ENCODE data around the gene PRG3. TPM values are rescaled to one million over a fixed set of nuclear protein-coding genes. Genes with fewer than 3 reads are reported as not detected.

Gene PRG3
- total RNA-seq, 1 experiment from 2014 or later, result not detected

GRCh38 chr11:57397394-57397990 is 16.5 kb upstream of the PRG3 start:
- ChIA-PET CTCF (no interaction called here), POLR2A (no interaction called here), RAD21 (ENCODE audit: low non-redundant PET in 1 of 2, low total read pairs in 2 of 2, uncharacterized antibody in 2 of 2, unreplicated experiment in 2 of 2) (no interaction called here)
- DNase-seq (ENCODE audit: low read depth, low spot score) (no peak), ATAC-seq (no peak)
- Histone ChIP-seq H3K9me2 (ENCODE audit: insufficient read depth) (no peaks in the 10 kb centered on the region), H3K36me3 (ENCODE audit: control insufficient read depth in 1 of 2, insufficient read depth in 2 of 2, low read length in 2 of 2) (no peaks in the 10 kb centered on the region), H3K27ac (ENCODE audit: low read depth, low read length) (no peak overlapping the region), H3K79me2 (ENCODE audit: insufficient read depth, low read length) (no peaks in the 10 kb centered on the region), H3K27me3 (ENCODE audit: insufficient read depth, low read length) (peaks cover 9% of the 10 kb centered on the region; the same call in 1 of the 2 replicates), H3K4me1 (ENCODE audit: control insufficient read depth in 1 of 2, insufficient read depth in 2 of 2, low read length in 2 of 2) (peaks cover 6 to 12% of the 10 kb centered on the region in 2 experiments), H4K20me1 (ENCODE audit: insufficient read depth) (no peaks in the 10 kb centered on the region), H2AFZ (ENCODE audit: low read depth, low read length, poor library complexity, severe bottlenecking) (no peak overlapping the region), H3K4me3 (replicated peaks in 1 of 2; ENCODE audit: low read depth in 1 of 2, low read length in 2 of 2) (no peak overlapping the region), H3K4me2 (ENCODE audit: low read length) (no peak overlapping the region), H3K9ac (ENCODE audit: low read length) (no peak overlapping the region), H3K9me3 (ENCODE audit: control insufficient read depth in 1 of 2, insufficient read depth in 1 of 2, low read depth in 1 of 2, low read length in 2 of 2) (no peaks in the 10 kb centered on the region)
- TF ChIP-seq FOSL1 (IDR thresholded peaks at IDR 0.05; ENCODE audit: low read depth), result no peak
- TF ChIP-seq TCF7L2 (IDR thresholded peaks at IDR 0.05; ENCODE audit: borderline replicate concordance, extremely low read depth, insufficient read depth, insufficient read length), result no peak
- TF ChIP-seq EZH2phosphoT487 (IDR thresholded peaks at IDR 0.05; ENCODE audit: borderline replicate concordance), result no peak
- no peak for TF ChIP-seq ZNF274 (IDR thresholded peaks at IDR 0.05; ENCODE audit: low read depth, low read length)
- TF ChIP-seq EZH2 (IDR thresholded peaks at IDR 0.05), result no peak
- TF ChIP-seq RAD21 (IDR thresholded peaks at IDR 0.05; ENCODE audit: low read depth), result no peak
- TF ChIP-seq ELF1 (IDR thresholded peaks at IDR 0.05; ENCODE audit: borderline replicate concordance, low read depth), result no peak
- no peak for TF ChIP-seq CBX3 (IDR thresholded peaks at IDR 0.05; ENCODE audit: low read depth)
- TF ChIP-seq POLR2A (IDR thresholded peaks at IDR 0.05; ENCODE audit: borderline replicate concordance, extremely low read depth, insufficient read depth, insufficient read length), result no peak
- TF ChIP-seq, protein P1, sequence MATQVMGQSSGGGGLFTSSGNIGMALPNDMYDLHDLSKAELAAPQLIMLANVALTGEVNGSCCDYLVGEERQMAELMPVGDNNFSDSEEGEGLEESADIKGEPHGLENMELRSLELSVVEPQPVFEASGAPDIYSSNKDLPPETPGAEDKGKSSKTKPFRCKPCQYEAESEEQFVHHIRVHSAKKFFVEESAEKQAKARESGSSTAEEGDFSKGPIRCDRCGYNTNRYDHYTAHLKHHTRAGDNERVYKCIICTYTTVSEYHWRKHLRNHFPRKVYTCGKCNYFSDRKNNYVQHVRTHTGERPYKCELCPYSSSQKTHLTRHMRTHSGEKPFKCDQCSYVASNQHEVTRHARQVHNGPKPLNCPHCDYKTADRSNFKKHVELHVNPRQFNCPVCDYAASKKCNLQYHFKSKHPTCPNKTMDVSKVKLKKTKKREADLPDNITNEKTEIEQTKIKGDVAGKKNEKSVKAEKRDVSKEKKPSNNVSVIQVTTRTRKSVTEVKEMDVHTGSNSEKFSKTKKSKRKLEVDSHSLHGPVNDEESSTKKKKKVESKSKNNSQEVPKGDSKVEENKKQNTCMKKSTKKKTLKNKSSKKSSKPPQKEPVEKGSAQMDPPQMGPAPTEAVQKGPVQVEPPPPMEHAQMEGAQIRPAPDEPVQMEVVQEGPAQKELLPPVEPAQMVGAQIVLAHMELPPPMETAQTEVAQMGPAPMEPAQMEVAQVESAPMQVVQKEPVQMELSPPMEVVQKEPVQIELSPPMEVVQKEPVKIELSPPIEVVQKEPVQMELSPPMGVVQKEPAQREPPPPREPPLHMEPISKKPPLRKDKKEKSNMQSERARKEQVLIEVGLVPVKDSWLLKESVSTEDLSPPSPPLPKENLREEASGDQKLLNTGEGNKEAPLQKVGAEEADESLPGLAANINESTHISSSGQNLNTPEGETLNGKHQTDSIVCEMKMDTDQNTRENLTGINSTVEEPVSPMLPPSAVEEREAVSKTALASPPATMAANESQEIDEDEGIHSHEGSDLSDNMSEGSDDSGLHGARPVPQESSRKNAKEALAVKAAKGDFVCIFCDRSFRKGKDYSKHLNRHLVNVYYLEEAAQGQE (IDR thresholded peaks at IDR 0.05; ENCODE audit: low read depth), result no peak
- TF ChIP-seq EGR1 (IDR thresholded peaks at IDR 0.05; ENCODE audit: low read depth), result no peak
- no peak for TF ChIP-seq SP1 (IDR thresholded peaks at IDR 0.05; ENCODE audit: low read depth)
- no peak for TF ChIP-seq SRF (IDR thresholded peaks at IDR 0.05; ENCODE audit: low read depth)
- TF ChIP-seq ATF3 (IDR thresholded peaks at IDR 0.05), result no peak
- no peak for TF ChIP-seq ZFX (IDR thresholded peaks at IDR 0.05)
- BruUV-seq (replicated peaks), result no TSS peak
- intact Hi-C loops (cut with micrococcal nuclease), result no loop called here
